T-helper 1 cell treated with Interleukin-12 subunit alpha and Interleukin-12 subunit beta and Interleukin-4 antibody, amounts not matched to agents 30 μg/mL and 1 μg/mL, for 36 hours (primary cell): Measurements from ENCODE around the gene HFM1.
"Not testable (repeated sequence)": the region's sequence is repeated elsewhere in the genome, so short reads cannot be mapped to it uniquely, and the experiment has no call there.

ENCODE experiments used
- H3K27ac Mint-ChIP-seq: one replicate; pipeline ENCODE4 v1.8.0; 2021; ENCODE audit warnings: mild to moderate bottlenecking, mixed read lengths
- H3K27me3 Mint-ChIP-seq: one replicate; pipeline ENCODE4 v1.8.0; 2021; ENCODE audit warnings: low read depth, mixed read lengths
- H3K36me3 Mint-ChIP-seq: one replicate; pipeline ENCODE4 v1.8.0; 2021; ENCODE audit warnings: low read depth, mixed read lengths
- H3K4me1 Mint-ChIP-seq: one replicate; pipeline ENCODE4 v1.8.0; 2021; ENCODE audit warnings: low read depth, mixed read lengths
- H3K4me3 Mint-ChIP-seq: one replicate; pipeline ENCODE4 v1.8.0; 2021; ENCODE audit warnings: mild to moderate bottlenecking, moderate library complexity, mixed read lengths
- H3K9me3 Mint-ChIP-seq: one replicate; pipeline ENCODE4 v1.8.0; 2021; ENCODE audit warnings: mixed read lengths

The HFM1 gene

GRCh38 chr1:91314643-91315042, 90.0 kb downstream of the HFM1 start:
- Mint-ChIP-seq H3K27me3 (peaks cover 6% of the 10 kb centered on the region), H3K4me3 (no peak overlapping the region), H3K36me3 (no peaks in the 10 kb centered on the region), H3K9me3 (no peaks in the 10 kb centered on the region), H3K27ac (no peak overlapping the region), H3K4me1 (no peaks in the 10 kb centered on the region)

GRCh38 chr1:91311672-91312071, 93.0 kb downstream of the HFM1 start:
- Mint-ChIP-seq H3K9me3 (peaks cover 7% of the 10 kb centered on the region), H3K36me3 (no peaks in the 10 kb centered on the region), H3K4me1 (no peaks in the 10 kb centered on the region), H3K27ac (no peak overlapping the region), H3K4me3 (no peak overlapping the region), H3K27me3 (no peaks in the 10 kb centered on the region)

GRCh38 chr1:91308544-91308943, 96.1 kb downstream of the HFM1 start:
- Mint-ChIP-seq H3K27me3 (no peaks in the 10 kb centered on the region), H3K4me3 (no peak overlapping the region), H3K9me3 (peaks cover 7% of the 10 kb centered on the region), H3K36me3 (no peaks in the 10 kb centered on the region), H3K4me1 (no peaks in the 10 kb centered on the region), H3K27ac (no peak overlapping the region)

- H3K36me3 Mint-ChIP-seq = no peaks in the 10 kb centered on the region
- H3K27ac Mint-ChIP-seq = no peak overlapping the region
These were observed 96.7 kb downstream of the HFM1 start for GRCh38 chr1:91307784-91308409.

GRCh38 chr1:91303165-91303564, 101.5 kb downstream of the HFM1 start:
- H3K36me3 Mint-ChIP-seq = no peaks in the 10 kb centered on the region
- no peak overlapping the region for H3K4me3 Mint-ChIP-seq
- H3K9me3 Mint-ChIP-seq = peaks cover 6% of the 10 kb centered on the region
- no peaks in the 10 kb centered on the region for H3K4me1 Mint-ChIP-seq
- H3K27ac Mint-ChIP-seq = no peak overlapping the region
- H3K27me3 Mint-ChIP-seq = no peaks in the 10 kb centered on the region

More at GRCh38 chr1:91307784-91308409, 96.7 kb downstream of the HFM1 start:
- Mint-ChIP-seq H3K27me3 (no peaks in the 10 kb centered on the region), H3K9me3 (peaks cover 7% of the 10 kb centered on the region), H3K4me3 (no peak overlapping the region), H3K4me1 (no peaks in the 10 kb centered on the region)

GRCh38 chr1:91288843-91289553, 115.6 kb downstream of the HFM1 start:
- not testable (repeated sequence) for H3K27me3 Mint-ChIP-seq, H3K9me3 Mint-ChIP-seq, H3K4me1 Mint-ChIP-seq, H3K36me3 Mint-ChIP-seq, H3K27ac Mint-ChIP-seq, H3K4me3 Mint-ChIP-seq

GRCh38 chr1:91286962-91287317, 117.7 kb downstream of the HFM1 start:
- H3K9me3 Mint-ChIP-seq, H3K36me3 Mint-ChIP-seq, H3K4me1 Mint-ChIP-seq, H3K27me3 Mint-ChIP-seq, H3K27ac Mint-ChIP-seq, H3K4me3 Mint-ChIP-seq: not testable (repeated sequence)

GRCh38 chr1:91286259-91286961, 118.2 kb downstream of the HFM1 start:
- H3K4me3 Mint-ChIP-seq, H3K36me3 Mint-ChIP-seq, H3K4me1 Mint-ChIP-seq, H3K27ac Mint-ChIP-seq, H3K27me3 Mint-ChIP-seq, H3K9me3 Mint-ChIP-seq: not testable (repeated sequence)

GRCh38 chr1:91283421-91283726, 121.3 kb downstream of the HFM1 start:
- Mint-ChIP-seq H3K4me1 (no peaks in the 10 kb centered on the region), H3K9me3 (no peaks in the 10 kb centered on the region), H3K27ac (no peak overlapping the region), H3K27me3 (peaks cover 6% of the 10 kb centered on the region), H3K4me3 (no peak overlapping the region), H3K36me3 (no peaks in the 10 kb centered on the region)

- Mint-ChIP-seq H3K4me3 (no peak overlapping the region), H3K36me3 (no peaks in the 10 kb centered on the region), H3K27ac (no peak overlapping the region), H3K4me1 (no peaks in the 10 kb centered on the region), H3K9me3 (no peaks in the 10 kb centered on the region), H3K27me3 (peaks cover 6% of the 10 kb centered on the region)
These were observed 121.8 kb downstream of the HFM1 start for GRCh38 chr1:91282695-91283420.

GRCh38 chr1:91281782-91282181, 122.9 kb downstream of the HFM1 start:
- Mint-ChIP-seq H3K9me3 (no peaks in the 10 kb centered on the region), H3K27me3 (peaks cover 6% of the 10 kb centered on the region), H3K36me3 (no peaks in the 10 kb centered on the region), H3K4me3 (no peak overlapping the region), H3K4me1 (no peaks in the 10 kb centered on the region), H3K27ac (no peak overlapping the region)

GRCh38 chr1:91278754-91279153, 125.9 kb downstream of the HFM1 start:
- H3K4me3 Mint-ChIP-seq = no peak overlapping the region
- no peak overlapping the region for H3K27ac Mint-ChIP-seq
- H3K4me1 Mint-ChIP-seq = no peaks in the 10 kb centered on the region

GRCh38 chr1:91273875-91274274, 130.8 kb downstream of the HFM1 start:
- Mint-ChIP-seq H3K36me3 (no peaks in the 10 kb centered on the region), H3K27ac (no peak overlapping the region), H3K4me1 (no peaks in the 10 kb centered on the region), H3K9me3 (no peaks in the 10 kb centered on the region), H3K4me3 (no peak overlapping the region), H3K27me3 (peaks cover 8% of the 10 kb centered on the region)

More at GRCh38 chr1:91278754-91279153, 125.9 kb downstream of the HFM1 start:
- Mint-ChIP-seq H3K27me3 (peaks cover 6% of the 10 kb centered on the region), H3K36me3 (no peaks in the 10 kb centered on the region), H3K9me3 (no peaks in the 10 kb centered on the region)

- Mint-ChIP-seq H3K36me3 (no peaks in the 10 kb centered on the region), H3K4me1 (no peaks in the 10 kb centered on the region), H3K27me3 (peaks cover 16% of the 10 kb centered on the region), H3K9me3 (no peaks in the 10 kb centered on the region), H3K27ac (no peak overlapping the region), H3K4me3 (no peak overlapping the region)
These were observed 143.0 kb downstream of the HFM1 start for GRCh38 chr1:91261655-91262054.

- Mint-ChIP-seq H3K9me3 (no peaks in the 10 kb centered on the region), H3K4me3 (no peak overlapping the region), H3K27ac (no peak overlapping the region), H3K4me1 (no peaks in the 10 kb centered on the region), H3K27me3 (peaks cover 6% of the 10 kb centered on the region), H3K36me3 (no peaks in the 10 kb centered on the region)
These were observed 159.2 kb downstream of the HFM1 start for GRCh38 chr1:91245435-91245834.
